ENCODE data around the gene ZNF813. TPM values are rescaled to one million over a fixed set of nuclear protein-coding genes. Genes with fewer than 3 reads are reported as not detected.
"Not testable (repeated sequence)": the region's sequence is repeated elsewhere in the genome, so short reads cannot be mapped to it uniquely, and the experiment has no call there.

ZNF813 gene
- total RNA-seq, 6 experiments from 2014 or later = 0.74 to 1.6 (median 1.1) TPM

DNA sequence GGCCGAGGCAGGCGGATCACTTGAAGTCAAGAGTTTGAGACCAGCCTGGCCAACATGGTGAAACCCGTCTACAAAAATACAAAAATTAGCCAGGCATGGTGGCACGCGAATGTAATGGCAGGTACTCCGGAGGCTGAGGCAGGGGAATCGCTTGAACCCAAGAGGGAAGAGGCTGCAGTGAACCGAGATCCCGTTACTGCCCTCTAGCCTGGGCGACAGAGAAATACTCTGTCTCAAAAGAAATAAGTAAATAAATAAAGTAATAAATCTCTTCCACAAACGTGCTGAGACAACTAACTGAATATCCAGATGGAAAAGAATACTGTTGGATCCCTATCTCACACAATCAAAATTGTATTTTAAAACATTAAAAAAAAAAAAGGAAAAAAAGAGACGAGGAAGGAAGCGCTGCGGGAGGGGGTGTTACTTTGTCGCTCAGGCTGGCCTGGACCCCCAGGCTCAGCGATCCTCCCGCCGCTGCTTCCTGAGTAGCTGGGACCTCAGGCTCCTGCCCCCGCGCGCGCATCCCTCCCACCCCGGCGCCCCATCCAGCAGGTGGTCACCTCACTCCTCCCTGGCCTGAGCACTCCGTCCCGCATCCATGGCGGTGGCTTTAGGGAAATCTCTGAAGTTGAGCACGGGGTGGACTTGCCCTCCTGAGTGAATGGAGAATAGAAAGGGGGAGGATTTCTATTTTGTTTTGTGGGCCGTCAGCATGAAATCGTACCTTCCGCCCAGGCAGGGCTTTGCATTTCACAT, 628 bp upstream of the ZNF813 start:
- Histone ChIP-seq H3K36me3 (no peaks in the 10 kb centered on the region), H3K27ac (peak overlapping the region in 1 of 3 donors; percentile 17), H3K4me1 (no peaks in the 10 kb centered on the region), H3K9me3 (no peaks in the 10 kb centered on the region), H3K4me3 (peak overlapping the region; percentile 45 to 62 (median 57)), H3K27me3 (no peaks in the 10 kb centered on the region)
- DNase-seq (peak in 1 of 3 donors; percentile 43), ATAC-seq (peak in 3 of 4 donors; percentile 5 to 32 (median 15))
- TF ChIP-seq, protein P1, sequence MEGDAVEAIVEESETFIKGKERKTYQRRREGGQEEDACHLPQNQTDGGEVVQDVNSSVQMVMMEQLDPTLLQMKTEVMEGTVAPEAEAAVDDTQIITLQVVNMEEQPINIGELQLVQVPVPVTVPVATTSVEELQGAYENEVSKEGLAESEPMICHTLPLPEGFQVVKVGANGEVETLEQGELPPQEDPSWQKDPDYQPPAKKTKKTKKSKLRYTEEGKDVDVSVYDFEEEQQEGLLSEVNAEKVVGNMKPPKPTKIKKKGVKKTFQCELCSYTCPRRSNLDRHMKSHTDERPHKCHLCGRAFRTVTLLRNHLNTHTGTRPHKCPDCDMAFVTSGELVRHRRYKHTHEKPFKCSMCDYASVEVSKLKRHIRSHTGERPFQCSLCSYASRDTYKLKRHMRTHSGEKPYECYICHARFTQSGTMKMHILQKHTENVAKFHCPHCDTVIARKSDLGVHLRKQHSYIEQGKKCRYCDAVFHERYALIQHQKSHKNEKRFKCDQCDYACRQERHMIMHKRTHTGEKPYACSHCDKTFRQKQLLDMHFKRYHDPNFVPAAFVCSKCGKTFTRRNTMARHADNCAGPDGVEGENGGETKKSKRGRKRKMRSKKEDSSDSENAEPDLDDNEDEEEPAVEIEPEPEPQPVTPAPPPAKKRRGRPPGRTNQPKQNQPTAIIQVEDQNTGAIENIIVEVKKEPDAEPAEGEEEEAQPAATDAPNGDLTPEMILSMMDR (IDR thresholded peaks at IDR 0.05) = no peak
- no peak for TF ChIP-seq POLR2A (IDR thresholded peaks at IDR 0.05)
- intact Hi-C loops (cut with DNase I) = no loop called here
- 15% methylated on average over 25 of the region's 31 CpGs for WGBS (ENCODE audit: insufficient coverage, low coverage, low lambda C conversion rate, missing lambda C conversion rate)

DNA sequence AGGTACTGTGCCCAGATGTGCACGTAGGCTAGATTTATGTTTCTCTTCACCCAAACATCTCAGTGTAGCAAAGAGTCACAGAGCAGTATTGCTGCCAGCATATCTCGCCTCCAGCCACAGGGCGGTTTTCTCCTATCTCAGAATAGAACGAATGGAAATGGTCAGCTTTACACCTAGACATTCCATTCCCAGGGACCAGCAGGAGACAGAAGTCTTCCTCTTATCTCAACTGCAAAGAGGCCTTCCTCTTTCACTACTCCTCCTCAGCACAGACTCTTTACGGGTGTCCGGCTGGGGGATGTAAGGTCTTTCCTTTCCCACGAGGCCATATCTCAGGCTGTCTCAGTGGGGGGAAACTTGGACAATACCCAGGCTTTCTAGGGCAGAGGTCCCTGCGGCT, 1.1 kb downstream of the ZNF813 start:
- WGBS (ENCODE audit: insufficient coverage, low coverage, low lambda C conversion rate, missing lambda C conversion rate) = 34% methylated on average over 5 of the region's 8 CpGs
- intact Hi-C loops (cut with DNase I) = not testable (repeated sequence)

DNA sequence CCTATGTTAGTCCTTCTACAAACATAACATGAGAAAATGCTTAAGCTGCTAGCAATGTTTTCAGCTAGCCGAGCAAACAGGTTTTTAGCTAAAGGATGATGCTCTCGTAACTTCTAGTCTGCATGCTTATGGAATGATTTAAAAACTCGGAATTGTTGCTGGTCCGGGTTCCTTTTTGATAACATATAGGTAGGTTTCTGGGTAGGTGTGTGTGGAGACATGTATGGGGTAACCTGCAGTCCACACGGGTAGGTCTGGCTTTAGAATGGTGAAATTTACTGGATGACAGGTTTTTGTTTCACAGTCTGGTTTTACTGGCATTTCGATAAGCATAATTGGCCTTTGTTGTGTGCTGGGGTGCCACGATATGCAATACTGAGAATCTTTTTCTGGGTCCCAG, 4.4 kb downstream of the ZNF813 start:
- no peaks in the 10 kb centered on the region for H3K4me1 ChIP-seq
- H3K27me3 ChIP-seq = no peaks in the 10 kb centered on the region
- ATAC-seq = no peak
- no peaks in the 10 kb centered on the region for H3K36me3 ChIP-seq
- TF ChIP-seq, protein P1 (IDR thresholded peaks at IDR 0.05) = no peak
- TF ChIP-seq POLR2A (IDR thresholded peaks at IDR 0.05) = no peak
- no peak for DNase-seq
- H3K27ac ChIP-seq = no peak overlapping the region
- intact Hi-C loops (cut with DNase I) = no loop called here
- no peak overlapping the region for H3K4me3 ChIP-seq
- 88% methylated on average over 6 of the region's 7 CpGs for WGBS (ENCODE audit: insufficient coverage, low coverage, low lambda C conversion rate, missing lambda C conversion rate)
- peaks cover 0 to 2% (median 0%) of the 10 kb centered on the region in 4 donors for H3K9me3 ChIP-seq

More for the DNA sequence above, 1.1 kb downstream of the ZNF813 start:
- Histone ChIP-seq H3K4me3 (peak overlapping the region in 2 of 3 donors; percentile 45 to 62), H3K27ac (peak overlapping the region in 1 of 3 donors; percentile 78)
- DNase-seq = peak in 1 of 3 donors; percentile 21
- ATAC-seq, H3K4me1 ChIP-seq, H3K9me3 ChIP-seq, H3K36me3 ChIP-seq, H3K27me3 ChIP-seq: not testable (repeated sequence)

DNA sequence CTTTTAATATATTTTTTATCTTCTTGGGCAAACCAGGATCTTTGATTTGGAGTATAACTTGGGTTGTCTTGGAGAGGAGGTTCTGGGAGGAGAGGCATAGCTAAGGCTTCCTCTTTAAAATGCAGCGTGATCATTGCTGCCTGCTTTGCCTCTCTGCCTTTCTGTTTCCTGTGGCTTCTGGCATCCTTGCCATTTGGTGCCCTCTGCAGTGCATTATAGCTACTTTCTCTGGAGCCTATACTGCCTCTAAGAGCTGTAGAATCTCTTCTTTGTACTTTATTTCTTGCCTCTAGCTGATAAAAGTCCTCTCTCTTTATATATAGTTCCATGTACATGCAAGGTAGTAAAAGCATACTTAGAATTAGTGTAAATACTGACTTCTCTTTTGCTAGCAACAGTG, 7.3 kb downstream of the ZNF813 start:
- H3K27ac ChIP-seq; H3K4me1 ChIP-seq; H3K9me3 ChIP-seq; H3K27me3 ChIP-seq; H3K36me3 ChIP-seq; H3K4me3 ChIP-seq; intact Hi-C loops (cut with DNase I); ATAC-seq; DNase-seq: not testable (repeated sequence)
- WGBS (ENCODE audit: insufficient coverage, low coverage, low lambda C conversion rate, missing lambda C conversion rate) = 42% methylated on average over 1 of the region's 1 CpG

DNA sequence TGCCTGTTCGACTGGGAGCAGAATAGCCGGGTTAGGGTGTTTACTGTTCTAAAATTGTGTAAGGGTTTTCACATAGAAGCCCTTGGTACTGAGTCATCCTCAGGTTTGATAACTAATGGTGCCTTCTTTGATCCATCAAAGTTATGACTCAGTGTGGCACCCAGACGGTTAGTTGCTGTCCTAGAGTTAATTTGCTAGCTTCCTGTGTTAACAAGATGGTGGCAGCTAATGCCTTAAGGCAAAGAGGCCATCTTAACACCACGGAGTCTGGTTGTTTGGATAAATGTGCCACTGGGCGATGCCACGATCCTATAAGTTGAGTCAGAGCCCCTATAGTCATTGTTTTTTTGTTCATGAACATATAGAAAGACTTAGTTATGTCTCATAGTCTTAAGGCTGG, 7.9 kb downstream of the ZNF813 start:
- intact Hi-C loops (cut with DNase I); H3K27ac ChIP-seq; DNase-seq; H3K36me3 ChIP-seq; H3K4me1 ChIP-seq; H3K9me3 ChIP-seq; H3K4me3 ChIP-seq; ATAC-seq; H3K27me3 ChIP-seq: not testable (repeated sequence)
- 74% methylated on average over 6 of the region's 6 CpGs for WGBS (ENCODE audit: insufficient coverage, low coverage, low lambda C conversion rate, missing lambda C conversion rate)

DNA sequence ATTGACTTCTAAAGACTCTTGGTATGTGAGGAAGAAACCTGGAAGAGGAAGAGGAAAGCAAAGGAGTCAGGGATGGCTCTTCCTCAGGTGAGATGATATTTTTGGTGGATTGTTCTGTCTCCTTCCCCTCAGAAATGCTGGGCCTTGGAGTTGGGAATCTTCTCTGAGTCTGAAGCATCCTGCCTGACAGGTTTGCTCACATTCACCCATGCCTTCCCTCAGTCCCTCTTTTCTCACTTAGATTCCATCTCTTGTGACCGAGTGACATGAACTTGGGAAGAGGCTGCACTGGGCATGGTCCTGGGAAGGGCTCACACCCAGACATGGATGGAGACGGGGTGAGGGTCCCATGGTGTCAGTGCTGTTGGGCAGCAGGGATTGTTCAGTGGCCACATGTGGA, 16.2 kb downstream of the ZNF813 start:
- ATAC-seq; H3K27ac ChIP-seq; intact Hi-C loops (cut with DNase I); H3K36me3 ChIP-seq; H3K27me3 ChIP-seq; H3K4me1 ChIP-seq; DNase-seq; H3K9me3 ChIP-seq; H3K4me3 ChIP-seq: not testable (repeated sequence)
- no CpG with 5 or more reads among the region's 2 CpGs for WGBS (ENCODE audit: insufficient coverage, low coverage, low lambda C conversion rate, missing lambda C conversion rate)
